GM12878 (cell line): Measurements from ENCODE around the gene MPRIP. TPM values are rescaled to one million over a fixed set of nuclear protein-coding genes. Genes with fewer than 3 reads are reported as not detected.

Source experiments
- ATAC-seq: fragments of 200-7000 bp; cut with Tn5 transposase; 3 replicates; pipeline ENCODE4 v1.9.1; 2020; ENCODE audit warnings: mild to moderate bottlenecking, moderate library complexity
- BruUV-seq: library from RNA; stranded (reverse); fragments of 400-500 nt; replicated peaks from 2 replicates; lab custom pipeline; 2021; lab: Mats Ljungman, UMichigan
- CTCF ChIA-PET: fragments of 300-600 bp; sonication (Branson Sonifier 250); formaldehyde crosslinking; extraction: SDS; loops from one replicate; lab custom pipeline; 2021; ENCODE audit warnings: inconsistent platforms; lab: Yijun Ruan, JAX
- POLR2A ChIA-PET: fragments of 350-600 bp; formaldehyde crosslinking; extraction: SDS; loops from one replicate; lab custom pipeline; 2021; ENCODE audit warnings: inconsistent platforms; lab: Charles Lee
- RAD21 ChIA-PET: fragments of 300-600 bp; sonication (Branson Sonifier 250); formaldehyde crosslinking; loops from one replicate; lab custom pipeline; 2023; ENCODE audit warnings: antibody characterized with exemption; ENCODE audit not compliant: unreplicated experiment; lab: Charles Lee
- SMC1A ChIA-PET: fragments of 300-600 bp; sonication (Branson Sonifier 250); formaldehyde crosslinking; loops from one replicate; lab custom pipeline; 2023; ENCODE audit not compliant: unreplicated experiment, uncharacterized antibody; lab: Charles Lee
- DNase-seq: peaks from one replicate; pipeline ENCODE4 v3.0.0-alpha.2; 2011; ENCODE audit warnings: low read depth, low spot score
- FAIRE-seq: peaks from 3 replicates; lab custom pipeline; 2011; peaks lifted over from hg19 to GRCh38; lab: Jason Lieb, UNC
- H2AFZ ChIP-seq: 2 replicates; pipeline ENCODE4 v1.6.0; 2011; ENCODE audit warnings: low read depth, low read length, control low read depth; ENCODE audit not compliant: control insufficient read depth
- H3K27ac ChIP-seq: 2 replicates; pipeline ENCODE4 v1.5.1; 2011; ENCODE audit warnings: control low read depth; ENCODE audit not compliant: control insufficient read depth, insufficient read depth
- H3K27me3 ChIP-seq, 2 experiments: replicated peaks in 1 of 2; 2 replicates each; pipeline versions ENCODE4 v1.6.0 to v1.6.1; 2011; ENCODE audit warnings: low read length in 1 of 2; ENCODE audit not compliant: control insufficient read depth in 2 of 2, insufficient read depth in 2 of 2
- H3K36me3 ChIP-seq, 2 experiments: 2 replicates each; pipeline ENCODE4 v1.5.1; 2011; ENCODE audit warnings: low read length in 1 of 2; ENCODE audit not compliant: control insufficient read depth in 2 of 2, insufficient read depth in 2 of 2
- H3K4me1 ChIP-seq: 2 replicates; pipeline ENCODE4 v1.6.1; 2011; ENCODE audit warnings: mild to moderate bottlenecking, low read length, moderate library complexity, mixed read lengths; ENCODE audit not compliant: control insufficient read depth, insufficient read depth
- H3K4me2 ChIP-seq: 2 replicates; pipeline ENCODE4 v1.6.0; 2011; ENCODE audit warnings: control low read depth; ENCODE audit not compliant: control insufficient read depth, insufficient read depth
- H3K4me3 ChIP-seq: fragments of 200-600 bp; sonication (generic); 2 replicates; pipeline ENCODE4 v1.5.1; 2016
- H3K79me2 ChIP-seq: 2 replicates; pipeline ENCODE4 v1.6.0; 2011; ENCODE audit warnings: low read length; ENCODE audit not compliant: control insufficient read depth, insufficient read depth
- H3K9ac ChIP-seq: 2 replicates; pipeline ENCODE4 v1.8.0; 2011; ENCODE audit warnings: low read length, control low read depth, mixed read lengths; ENCODE audit not compliant: control insufficient read depth, insufficient read depth
- H3K9me3 ChIP-seq: replicated peaks from 3 replicates; pipeline ENCODE4 v1.5.1; 2011; ENCODE audit warnings: mild to moderate bottlenecking, low read length; ENCODE audit not compliant: control insufficient read depth, insufficient read depth
- H4K20me1 ChIP-seq: 2 replicates; pipeline ENCODE4 v1.6.0; 2011; ENCODE audit not compliant: control insufficient read depth, insufficient read depth
- CBX3 ChIP-seq: fragments of 200-600 bp; sonication (generic); IDR thresholded peaks from 2 replicates; pipeline ENCODE4 v1.6.1; 2016; ENCODE audit warnings: low read depth, borderline replicate concordance
- CREB1 ChIP-seq: IDR thresholded peaks from 2 replicates; pipeline ENCODE4 v1.6.1; 2012; ENCODE audit warnings: low read depth, mild to moderate bottlenecking, inconsistent platforms
- E2F8 ChIP-seq: fragments of 450-650 bp; IDR thresholded peaks from 2 replicates; pipeline ENCODE4 v1.6.1; 2018; ENCODE audit warnings: mild to moderate bottlenecking, low read depth, moderate library complexity; ENCODE audit not compliant: partially characterized antibody
- FOXK2 ChIP-seq: fragments of 450-650 bp; IDR thresholded peaks from 2 replicates; pipeline ENCODE4 v1.6.1; 2017; ENCODE audit warnings: mild to moderate bottlenecking, moderate library complexity
- KLF5 ChIP-seq: fragments of 450-650 bp; IDR thresholded peaks from 2 replicates; pipeline ENCODE4 v1.6.1; 2014; ENCODE audit warnings: mild to moderate bottlenecking; ENCODE audit not compliant: partially characterized antibody
- NFIC ChIP-seq: IDR thresholded peaks from 2 replicates; pipeline ENCODE4 v1.6.1; 2012; ENCODE audit warnings: low read depth, mild to moderate bottlenecking, inconsistent platforms, low read length, moderate library complexity
- SKIL ChIP-seq: fragments of 450-650 bp; IDR thresholded peaks from 2 replicates; pipeline ENCODE4 v1.6.1; 2017; ENCODE audit warnings: mild to moderate bottlenecking, low read depth, inconsistent platforms; ENCODE audit not compliant: poor library complexity, severe bottlenecking
- SREBF2 ChIP-seq: IDR thresholded peaks from 2 replicates; pipeline ENCODE4 v1.6.1; 2012; ENCODE audit warnings: mild to moderate bottlenecking, low read length
- SRF ChIP-seq, 2 experiments: IDR thresholded peaks; 2 replicates each; pipeline ENCODE4 v1.6.1; 2011; ENCODE audit warnings: low read depth in 2 of 2, low read length in 2 of 2, mild to moderate bottlenecking in 1 of 2, moderate library complexity in 1 of 2
- USF2 ChIP-seq: IDR thresholded peaks from 2 replicates; pipeline ENCODE4 v1.6.1; 2011; ENCODE audit warnings: low read depth, low read length, improper control_type of control experiment, borderline replicate concordance
- WGBS: methylation state at CpG from one replicate; pipeline ENCODE4 v1.1.6; 2016; ENCODE audit warnings: low lambda C conversion rate; ENCODE audit not compliant: insufficient replicate concordance, insufficient coverage; ENCODE audit errors: missing lambda C conversion rate; 5-methylcytosine and 5-hydroxymethylcytosine counted together
- in situ Hi-C: fragments of 300-500 bp; cut with MboI; formaldehyde crosslinking; loops from 9 replicates; pipeline ENCODE4 v1.14.3; 2018; ENCODE audit warnings: mixed read lengths
- intact Hi-C: fragments of 100-400 bp; cut with micrococcal nuclease; formaldehyde crosslinking; loops from one replicate; pipeline ENCODE4 v1.14.2; 2022; ENCODE audit not compliant: unreplicated experiment
- polyA plus RNA-seq, 11 experiments: library from polyadenylated mRNA; depleted of rRNA in 4 of 11; unstranded in 6 of 11; stranded (reverse) in 5 of 11; fragments of >200 nt; fragmentation: Nextera tagmentation in 4 of 11; fragmentation: Illumina TruSeq in 1 of 11; extraction: Ambion mirVana in 4 of 11; extraction: Trizol in 1 of 11; gene quantifications; 1 replicate in 1 of 11; 2 replicates in 10 of 11; pipeline versions ENCODE4 v1.2.1 to v1.2.3, GENCODE V29; 2011 to 2016; ENCODE audit warnings: inconsistent platforms in 2 of 11, missing spikeins in 2 of 11, low read depth in 1 of 11
- total RNA-seq, 4 experiments: library from RNA; depleted of rRNA in 3 of 4; stranded (reverse); fragments of >200 nt in 3 of 4; fragmentation: Illumina TruSeq in 1 of 4; extraction: Trizol in 1 of 4; gene quantifications; 2 replicates each; pipeline versions ENCODE4 v1.2.1 to v1.2.3, GENCODE V29; 2013 to 2021

Gene MPRIP
- total and polyA plus RNA-seq, 10 of the 15 experiments (the other 5 are each of a cell fraction or from before 2014, with no cell fraction given) = 16.5 to 168 (median 71.7) TPM

- no peak for TF ChIP-seq E2F8
- no peak for TF ChIP-seq NFIC
These were observed 39.2 kb downstream of the MPRIP start (continued) for GRCh38 chr17:17081304-17081940.

- no TSS peak for BruUV-seq
- no peak for FAIRE-seq
- H2AFZ ChIP-seq = no peak overlapping the region
- no peaks in the 10 kb centered on the region for H3K79me2 ChIP-seq
- intact Hi-C loops = no loop called here
- H3K9me3 ChIP-seq = no peaks in the 10 kb centered on the region
- peaks cover 22 to 25% of the 10 kb centered on the region in 2 experiments for H3K36me3 ChIP-seq
- H3K4me1 ChIP-seq = no peaks in the 10 kb centered on the region
- WGBS = 98% methylated on average over 3 of the region's 4 CpGs
- in situ Hi-C loops = no loop called here
- H3K27ac ChIP-seq = no peak overlapping the region
- ChIA-PET CTCF (no interaction called here), RAD21 (no interaction called here), POLR2A (no interaction called here), SMC1A (no interaction called here)
- no peaks in the 10 kb centered on the region for H3K27me3 ChIP-seq
- no peaks in the 10 kb centered on the region for H4K20me1 ChIP-seq
- H3K4me2 ChIP-seq = no peak overlapping the region
- no peak for ATAC-seq
- no peak for DNase-seq
- H3K9ac ChIP-seq = no peak overlapping the region
- H3K4me3 ChIP-seq = no peak overlapping the region
- no peak for TF ChIP-seq USF2
- no peak for TF ChIP-seq SKIL
- TF ChIP-seq SREBF2 = no peak
- TF ChIP-seq CBX3 = no peak
- no peak for TF ChIP-seq KLF5
- TF ChIP-seq SRF (IDR thresholded peaks at IDR 0.05; ENCODE audit: low read depth in 2 of 2, low read length in 2 of 2) = no peak
- TF ChIP-seq E2F8 = no peak
- no peak for TF ChIP-seq CREB1
- TF ChIP-seq FOXK2 = no peak
These were observed 40.6 kb downstream of the MPRIP start for GRCh38 chr17:17082878-17083277.
